HUES6 (cell line): ENCODE measurements around the gene OXNAD1.

Experiments used
- H3K27ac ChIP-seq: 2 replicates; pipeline ENCODE4 v1.7.0; 2013; ENCODE audit warnings: low read depth, mild to moderate bottlenecking, low read length, inconsistent platforms
- H3K27me3 ChIP-seq: 2 replicates; pipeline ENCODE4 v1.6.1; 2013; ENCODE audit warnings: low read length; ENCODE audit not compliant: control insufficient read depth, insufficient read depth
- H3K36me3 ChIP-seq: 2 replicates; pipeline ENCODE4 v1.6.1; 2013; ENCODE audit warnings: low read length; ENCODE audit not compliant: control insufficient read depth, insufficient read depth
- H3K4me1 ChIP-seq: 2 replicates; pipeline ENCODE4 v1.6.1; 2013; ENCODE audit warnings: low read length; ENCODE audit not compliant: control insufficient read depth, insufficient read depth
- H3K4me3 ChIP-seq: 2 replicates; pipeline ENCODE4 v1.5.1; 2013; ENCODE audit warnings: low read depth, low read length
- H3K9ac ChIP-seq: one replicate; pipeline ENCODE4 v1.6.1; 2013; ENCODE audit warnings: mild to moderate bottlenecking, low read length
- H3K9me3 ChIP-seq: 2 replicates; pipeline ENCODE4 v1.6.1; 2013; ENCODE audit warnings: low read depth, low read length; ENCODE audit not compliant: control insufficient read depth, insufficient read depth

Gene OXNAD1

GRCh38 chr3:16279010-16279801 lies 14.2 kb downstream of the OXNAD1 start:
- H3K4me1 ChIP-seq: no peaks in the 10 kb centered on the region
- no peak overlapping the region for H3K9ac ChIP-seq
- no peaks in the 10 kb centered on the region for H3K9me3 ChIP-seq
- H3K4me3 ChIP-seq: no peak overlapping the region
- H3K36me3 ChIP-seq: peaks cover 53% of the 10 kb centered on the region
- no peak overlapping the region for H3K27ac ChIP-seq
- H3K27me3 ChIP-seq: no peaks in the 10 kb centered on the region

DNA sequence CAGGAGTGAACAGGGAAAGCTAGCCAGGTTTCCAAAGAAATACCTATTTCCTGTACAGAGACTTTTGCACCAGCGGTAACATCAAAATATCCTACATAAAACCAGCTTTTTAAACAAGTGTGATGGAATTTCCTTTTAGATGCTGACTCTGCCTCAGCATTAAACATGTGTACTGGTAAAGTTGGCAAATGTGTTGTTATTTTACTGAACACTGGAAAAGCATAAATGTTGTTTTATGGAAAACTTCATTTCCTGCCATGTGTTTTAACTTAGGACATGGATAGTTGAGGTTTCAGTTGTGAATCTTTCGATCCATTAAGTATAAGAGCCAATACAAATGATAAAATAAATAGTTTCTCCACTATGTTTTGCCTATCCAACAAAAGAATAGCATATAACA lies 15.7 kb downstream of the OXNAD1 start:
- no peak overlapping the region for H3K27ac ChIP-seq
- H3K9me3 ChIP-seq: no peaks in the 10 kb centered on the region
- peaks cover 39% of the 10 kb centered on the region for H3K36me3 ChIP-seq
- no peak overlapping the region for H3K9ac ChIP-seq
- H3K27me3 ChIP-seq: no peaks in the 10 kb centered on the region
- no peaks in the 10 kb centered on the region for H3K4me1 ChIP-seq
- H3K4me3 ChIP-seq: no peak overlapping the region

- no peak overlapping the region for H3K27ac ChIP-seq
- no peak overlapping the region for H3K4me3 ChIP-seq
- H3K36me3 ChIP-seq: peaks cover 52% of the 10 kb centered on the region
- H3K27me3 ChIP-seq: no peaks in the 10 kb centered on the region
- no peak overlapping the region for H3K9ac ChIP-seq
- no peaks in the 10 kb centered on the region for H3K9me3 ChIP-seq
- no peaks in the 10 kb centered on the region for H3K4me1 ChIP-seq
These were observed 19.6 kb downstream of the OXNAD1 start for GRCh38 chr3:16284633-16285032.

- Histone ChIP-seq H3K4me1 (no peaks in the 10 kb centered on the region), H3K9ac (no peak overlapping the region), H3K27me3 (no peaks in the 10 kb centered on the region), H3K4me3 (no peak overlapping the region), H3K9me3 (no peaks in the 10 kb centered on the region), H3K36me3 (peaks cover 56% of the 10 kb centered on the region), H3K27ac (no peak overlapping the region)
These were observed 21.1 kb downstream of the OXNAD1 start for GRCh38 chr3:16286161-16286560.

DNA sequence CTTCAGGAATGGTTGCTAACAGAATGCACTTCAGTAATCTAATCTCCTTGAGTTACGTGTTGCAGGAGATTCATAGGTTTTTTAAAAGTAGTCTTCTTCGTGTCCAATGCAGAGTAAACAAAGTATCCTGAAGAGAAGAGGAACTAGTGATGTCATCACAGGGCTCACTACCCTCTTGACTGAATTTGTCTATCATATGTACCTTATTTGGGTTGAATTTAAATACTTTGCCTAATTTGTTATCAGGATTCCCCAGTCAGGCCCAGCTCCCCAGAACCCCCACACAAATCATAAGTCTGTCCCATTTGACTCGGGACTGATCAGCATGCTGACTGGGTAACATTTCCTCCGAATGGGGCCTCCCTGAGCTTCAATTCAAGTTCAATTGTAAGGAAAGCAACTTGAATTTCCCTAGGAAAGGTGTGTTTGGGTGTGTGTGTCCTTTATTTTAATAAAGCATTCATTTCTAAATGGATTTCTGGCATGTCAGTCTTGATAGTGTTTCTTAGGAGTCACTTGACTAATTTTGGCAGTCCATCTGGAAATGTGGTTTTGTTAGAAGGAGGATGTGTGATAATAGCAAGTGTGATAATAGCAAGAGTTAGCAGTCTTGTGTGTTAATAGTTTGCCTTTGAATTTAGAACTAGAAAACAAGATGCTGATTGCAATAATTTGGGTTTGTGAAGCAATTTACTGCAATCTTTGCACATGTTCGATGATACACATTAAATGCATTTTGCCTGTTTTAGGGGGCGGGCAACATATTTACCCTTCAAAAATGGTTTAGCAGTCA lies 21.9 kb downstream of the OXNAD1 start:
- H3K4me3 ChIP-seq: no peak overlapping the region
- H3K9ac ChIP-seq: no peak overlapping the region
- no peaks in the 10 kb centered on the region for H3K9me3 ChIP-seq
- no peaks in the 10 kb centered on the region for H3K27me3 ChIP-seq
- H3K4me1 ChIP-seq: no peaks in the 10 kb centered on the region
- no peak overlapping the region for H3K27ac ChIP-seq
- H3K36me3 ChIP-seq: peaks cover 61% of the 10 kb centered on the region

- Histone ChIP-seq H3K27ac (no peak overlapping the region), H3K4me1 (no peaks in the 10 kb centered on the region), H3K27me3 (no peaks in the 10 kb centered on the region), H3K4me3 (no peak overlapping the region), H3K9me3 (peaks cover 2% of the 10 kb centered on the region; the same call in 1 of the 2 replicates), H3K9ac (no peak overlapping the region), H3K36me3 (peaks cover 48% of the 10 kb centered on the region)
These were observed 23.7 kb downstream of the OXNAD1 start for GRCh38 chr3:16288664-16289063.

DNA sequence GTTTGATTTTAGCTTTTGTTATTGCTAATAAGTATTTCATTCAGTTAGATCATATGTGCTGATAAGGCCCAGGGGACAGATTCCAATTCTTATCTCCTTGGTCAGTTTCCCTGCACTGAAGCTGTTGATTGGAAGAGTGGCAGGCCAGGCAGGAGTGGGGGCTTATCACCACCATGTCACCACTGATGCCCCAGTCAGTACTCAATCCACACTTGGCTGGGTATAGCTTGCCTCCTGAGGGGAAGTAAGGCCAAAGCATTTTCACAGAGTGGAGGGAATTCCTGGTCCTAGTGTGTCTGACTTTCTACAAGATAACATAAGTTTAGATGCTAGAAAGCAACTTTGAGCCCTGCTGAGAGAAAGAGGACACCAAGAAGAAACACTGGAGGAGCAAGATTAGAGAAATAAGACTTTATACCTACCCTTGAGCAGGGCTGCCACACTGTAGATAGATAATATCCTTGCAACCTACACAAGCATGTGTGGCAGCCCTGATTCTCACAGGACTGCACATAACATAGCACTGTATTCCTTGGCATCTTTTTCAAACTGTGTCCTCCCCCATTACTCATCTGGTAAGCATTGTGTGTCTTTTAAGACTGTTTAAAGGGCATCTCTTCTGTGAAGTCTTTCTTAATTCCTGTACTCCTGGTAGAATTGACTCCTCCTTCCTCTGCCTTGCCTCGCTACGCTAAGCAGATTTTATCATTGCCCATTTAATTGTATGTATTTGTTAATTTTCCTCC lies 24.3 kb downstream of the OXNAD1 start:
- no peak overlapping the region for H3K9ac ChIP-seq
- H3K27ac ChIP-seq: no peak overlapping the region
- no peaks in the 10 kb centered on the region for H3K27me3 ChIP-seq
- H3K9me3 ChIP-seq: peaks cover 2% of the 10 kb centered on the region; the same call in 1 of the 2 replicates
- no peaks in the 10 kb centered on the region for H3K4me1 ChIP-seq
- H3K36me3 ChIP-seq: peaks cover 45% of the 10 kb centered on the region
- no peak overlapping the region for H3K4me3 ChIP-seq

GRCh38 chr3:16290007-16290826 lies 25.2 kb downstream of the OXNAD1 start:
- no peak overlapping the region for H3K4me3 ChIP-seq
- H3K9ac ChIP-seq: no peak overlapping the region
- H3K4me1 ChIP-seq: no peaks in the 10 kb centered on the region
- peaks cover 2% of the 10 kb centered on the region; the same call in 1 of the 2 replicates for H3K9me3 ChIP-seq
- H3K36me3 ChIP-seq: peaks cover 50% of the 10 kb centered on the region
- no peak overlapping the region for H3K27ac ChIP-seq
- H3K27me3 ChIP-seq: no peaks in the 10 kb centered on the region

GRCh38 chr3:16290827-16291196 lies 25.8 kb downstream of the OXNAD1 start:
- peaks cover 56% of the 10 kb centered on the region for H3K36me3 ChIP-seq
- H3K4me1 ChIP-seq: no peaks in the 10 kb centered on the region
- no peaks in the 10 kb centered on the region for H3K27me3 ChIP-seq
- peaks cover 2% of the 10 kb centered on the region; the same call in 1 of the 2 replicates for H3K9me3 ChIP-seq
- no peak overlapping the region for H3K27ac ChIP-seq
- no peak overlapping the region for H3K4me3 ChIP-seq
- H3K9ac ChIP-seq: no peak overlapping the region

DNA sequence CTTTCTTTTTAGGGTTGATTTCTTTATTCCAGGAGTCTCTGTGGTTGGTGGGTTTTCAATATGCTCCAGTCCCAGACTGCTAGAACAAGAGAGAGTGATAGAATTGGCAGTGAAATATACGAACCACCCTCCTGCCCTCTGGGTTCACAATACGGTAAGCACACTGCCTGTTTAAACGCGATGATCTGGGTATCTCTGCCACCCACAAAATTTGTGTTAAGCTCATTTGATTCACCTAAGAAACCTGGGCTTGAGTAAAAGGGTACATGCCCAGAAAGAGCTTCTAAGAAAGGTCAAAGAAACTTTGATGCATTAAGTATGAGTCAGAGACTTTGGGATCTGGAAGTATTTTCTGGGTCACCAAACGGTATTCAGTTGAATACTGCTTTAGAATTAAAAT lies 29.8 kb downstream of the OXNAD1 start:
- Histone ChIP-seq H3K27me3 (no peaks in the 10 kb centered on the region), H3K9me3 (peaks cover 2% of the 10 kb centered on the region; the same call in 1 of the 2 replicates), H3K36me3 (peaks cover 46% of the 10 kb centered on the region), H3K9ac (no peak overlapping the region), H3K4me1 (no peaks in the 10 kb centered on the region; the same call in 1 of the 2 replicates), H3K4me3 (no peak overlapping the region), H3K27ac (no peak overlapping the region)
